ENCODE results near the gene C12orf76.

GRCh38 chr12:110059651-110060000, 11.3 kb upstream of the C12orf76 start:
- no peak for TF ChIP-seq EP300 (IDR thresholded peaks at IDR 0.05; ENCODE audit: borderline replicate concordance in 1 of 2, low read depth in 1 of 2, low read length in 1 of 2)
- TF ChIP-seq, protein P1, sequence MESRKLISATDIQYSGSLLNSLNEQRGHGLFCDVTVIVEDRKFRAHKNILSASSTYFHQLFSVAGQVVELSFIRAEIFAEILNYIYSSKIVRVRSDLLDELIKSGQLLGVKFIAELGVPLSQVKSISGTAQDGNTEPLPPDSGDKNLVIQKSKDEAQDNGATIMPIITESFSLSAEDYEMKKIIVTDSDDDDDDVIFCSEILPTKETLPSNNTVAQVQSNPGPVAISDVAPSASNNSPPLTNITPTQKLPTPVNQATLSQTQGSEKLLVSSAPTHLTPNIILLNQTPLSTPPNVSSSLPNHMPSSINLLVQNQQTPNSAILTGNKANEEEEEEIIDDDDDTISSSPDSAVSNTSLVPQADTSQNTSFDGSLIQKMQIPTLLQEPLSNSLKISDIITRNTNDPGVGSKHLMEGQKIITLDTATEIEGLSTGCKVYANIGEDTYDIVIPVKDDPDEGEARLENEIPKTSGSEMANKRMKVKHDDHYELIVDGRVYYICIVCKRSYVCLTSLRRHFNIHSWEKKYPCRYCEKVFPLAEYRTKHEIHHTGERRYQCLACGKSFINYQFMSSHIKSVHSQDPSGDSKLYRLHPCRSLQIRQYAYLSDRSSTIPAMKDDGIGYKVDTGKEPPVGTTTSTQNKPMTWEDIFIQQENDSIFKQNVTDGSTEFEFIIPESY (IDR thresholded peaks at IDR 0.05; ENCODE audit: borderline replicate concordance, low read depth), result no peak
